Kidney capillary endothelial cell (primary cell): ENCODE data around the gene TSPAN11.

Experiments
- DNase-seq: peaks from one replicate; pipeline ENCODE4 v3.0.0-alpha.2; 2018; ENCODE audit warnings: low spot score

Gene TSPAN11

DNA sequence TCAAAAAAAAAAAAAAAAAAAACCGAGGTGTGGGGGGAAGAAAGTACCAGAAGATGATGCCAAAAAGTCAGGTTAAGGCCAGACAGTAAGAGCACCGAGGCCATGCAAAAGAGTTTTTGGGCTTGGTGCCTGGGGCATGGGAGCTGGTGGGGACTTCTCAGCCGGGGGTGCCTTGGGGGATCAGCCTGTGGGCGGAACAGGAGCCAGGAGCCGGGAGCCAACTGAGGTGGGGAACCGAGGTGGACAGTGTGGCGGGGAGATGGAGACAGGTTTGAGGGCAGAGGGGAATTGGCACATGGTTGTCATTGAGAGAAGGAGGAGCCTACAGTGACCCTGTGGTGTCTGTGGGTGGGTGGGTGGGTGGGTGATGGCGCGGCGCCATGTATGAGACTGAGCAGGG lies 33.2 kb downstream of the TSPAN11 start:
- DNase-seq, result no peak

DNA sequence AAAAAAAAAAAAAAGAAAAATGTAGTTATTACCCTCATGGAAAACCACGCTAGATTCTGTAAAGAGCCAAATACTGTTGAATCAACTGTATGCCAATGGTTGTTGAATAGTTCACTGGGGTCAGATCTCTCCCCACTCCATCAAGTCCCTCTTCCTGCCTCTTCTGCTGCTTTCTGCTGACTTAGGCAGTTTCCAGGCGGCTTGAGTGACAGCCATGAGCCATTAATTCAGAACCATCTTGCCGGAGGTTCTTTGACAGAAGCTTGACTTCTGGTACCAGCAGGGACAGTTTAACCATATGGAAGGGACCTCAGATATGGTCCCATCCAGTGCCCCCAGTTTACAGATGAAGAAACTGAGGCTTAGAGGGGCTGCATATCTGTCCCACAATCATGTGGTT lies 34.5 kb downstream of the TSPAN11 start:
- no peak for DNase-seq

DNA sequence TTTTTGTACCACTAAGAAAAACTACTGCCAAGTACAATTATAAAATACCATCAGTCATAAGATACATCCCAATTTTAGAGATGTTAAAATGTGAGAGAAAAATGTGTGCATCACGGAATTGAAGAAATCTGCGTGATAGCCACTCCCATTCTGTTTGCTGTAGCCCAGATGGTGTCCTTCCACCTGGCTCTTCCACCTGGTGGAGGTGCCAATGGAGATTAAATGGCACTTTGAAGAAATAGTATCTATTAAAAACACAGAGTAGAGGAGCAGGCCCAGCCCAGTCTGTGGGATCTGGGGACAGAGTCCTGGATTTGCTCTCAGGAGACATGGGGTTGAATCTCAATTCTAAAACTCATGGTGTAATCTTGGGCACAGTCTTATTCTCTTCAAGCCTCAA lies 35.5 kb downstream of the TSPAN11 start:
- no peak for DNase-seq

DNA sequence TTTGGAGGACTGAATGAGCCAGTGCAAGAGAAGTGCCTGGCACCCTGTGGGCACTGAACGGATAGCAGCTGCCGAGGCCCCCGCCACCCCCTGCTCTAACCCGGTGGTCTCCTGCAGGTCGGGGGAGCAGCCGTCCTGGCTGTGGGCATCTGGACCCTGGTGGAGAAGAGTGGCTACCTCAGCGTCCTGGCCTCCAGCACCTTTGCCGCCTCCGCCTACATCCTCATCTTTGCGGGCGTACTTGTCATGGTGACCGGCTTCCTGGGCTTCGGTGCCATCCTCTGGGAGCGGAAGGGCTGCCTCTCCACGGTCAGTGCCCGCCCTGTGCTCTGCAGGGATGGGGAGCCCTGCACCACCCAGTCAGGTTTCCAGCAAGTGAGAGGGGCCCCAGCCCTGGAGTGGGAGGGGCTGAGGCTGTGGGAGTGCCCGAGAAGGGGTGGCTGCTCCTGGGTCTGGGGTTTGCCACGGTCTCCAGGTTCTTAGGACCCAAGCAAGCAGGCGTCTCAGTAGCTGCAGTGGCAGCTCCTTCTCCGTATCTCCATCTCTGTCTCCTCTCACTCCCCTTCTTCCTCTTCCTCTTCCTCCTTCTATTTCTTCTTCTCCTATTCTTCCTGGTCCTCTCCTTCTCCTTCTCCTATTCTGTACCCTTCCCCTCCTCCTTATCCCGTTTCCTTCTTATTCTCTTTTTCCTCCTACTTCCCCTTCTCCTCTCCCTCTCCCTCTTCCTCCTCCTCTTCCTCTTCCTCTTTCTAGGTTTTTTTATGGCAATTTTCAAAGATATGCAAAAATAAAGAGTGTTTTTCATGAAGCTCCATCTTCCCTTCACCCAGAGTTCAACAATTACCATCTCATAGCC lies 37.4 kb downstream of the TSPAN11 start:
- DNase-seq, result no peak

DNA sequence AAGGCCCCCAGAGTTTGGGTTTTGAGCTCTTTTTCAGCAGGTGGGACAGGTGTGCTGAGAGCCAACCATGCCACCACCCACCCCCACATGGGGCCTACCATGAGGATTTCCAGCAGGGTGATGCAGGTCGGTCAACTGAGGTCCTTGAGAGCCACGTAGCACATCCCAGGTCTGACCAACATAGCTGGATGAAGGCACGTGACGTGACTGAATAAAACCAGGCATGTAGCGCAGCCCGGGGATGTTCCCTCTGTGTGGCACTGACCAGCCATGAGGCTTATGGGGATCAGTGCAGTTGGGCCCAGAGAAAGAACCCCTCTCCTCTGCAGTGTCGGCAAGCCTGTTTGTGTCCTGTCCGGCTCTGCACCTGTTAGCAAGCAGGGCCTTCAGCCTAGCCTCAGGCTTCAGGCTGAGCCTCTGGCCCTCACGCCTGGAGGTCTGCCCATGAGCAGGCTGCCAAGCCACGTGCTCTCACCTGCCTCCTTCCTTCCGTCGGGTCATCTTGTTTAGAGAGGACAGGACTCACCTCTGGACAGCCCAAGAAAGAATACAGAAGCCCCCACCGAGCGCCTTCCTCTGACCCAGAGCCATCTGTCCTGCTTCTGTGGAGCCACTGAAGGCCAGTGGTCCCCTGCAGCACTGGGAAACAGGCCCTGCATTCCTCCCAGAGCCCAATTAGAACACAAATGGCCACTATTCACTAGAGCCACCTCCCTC lies 38.5 kb downstream of the TSPAN11 start:
- no peak for DNase-seq

DNA sequence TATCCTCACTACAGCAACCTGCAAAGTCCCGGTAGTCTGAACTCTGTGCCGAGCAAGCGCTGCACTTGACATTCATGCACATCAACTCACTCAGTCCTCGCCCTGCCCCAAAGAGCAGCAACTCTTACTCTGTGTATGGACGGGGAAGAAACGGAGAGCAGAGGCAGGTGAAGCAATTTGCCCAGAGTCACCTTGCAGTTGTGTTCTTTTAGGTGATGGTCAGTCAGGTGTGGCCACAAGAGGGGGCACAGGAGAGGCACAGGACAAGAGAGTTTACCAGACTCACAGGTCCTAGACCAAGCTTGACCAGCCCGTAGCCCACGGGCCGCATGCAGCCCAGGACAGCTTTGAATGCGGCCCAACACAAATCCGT lies 39.1 kb downstream of the TSPAN11 start:
- DNase-seq, result no peak

DNA sequence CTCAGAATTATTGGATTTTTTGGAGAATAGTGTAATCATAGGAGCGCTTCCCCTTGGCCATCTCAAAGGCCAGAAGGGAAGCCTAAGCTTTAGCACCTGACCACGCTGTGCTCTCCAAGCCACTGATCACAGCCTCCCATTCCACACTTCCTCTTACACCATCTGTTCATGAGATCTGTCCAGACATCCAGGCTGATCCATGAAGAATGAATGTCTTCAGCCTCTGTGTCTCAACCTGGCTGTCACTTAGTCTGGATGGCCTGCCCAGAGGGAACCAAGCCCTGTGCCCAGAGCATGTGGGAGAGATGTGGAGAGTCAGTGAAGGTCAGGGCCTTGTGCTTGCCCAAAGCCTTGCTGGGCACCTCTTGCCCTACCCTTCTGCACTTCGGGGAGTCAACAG lies 40.5 kb downstream of the TSPAN11 start:
- no peak for DNase-seq

DNA sequence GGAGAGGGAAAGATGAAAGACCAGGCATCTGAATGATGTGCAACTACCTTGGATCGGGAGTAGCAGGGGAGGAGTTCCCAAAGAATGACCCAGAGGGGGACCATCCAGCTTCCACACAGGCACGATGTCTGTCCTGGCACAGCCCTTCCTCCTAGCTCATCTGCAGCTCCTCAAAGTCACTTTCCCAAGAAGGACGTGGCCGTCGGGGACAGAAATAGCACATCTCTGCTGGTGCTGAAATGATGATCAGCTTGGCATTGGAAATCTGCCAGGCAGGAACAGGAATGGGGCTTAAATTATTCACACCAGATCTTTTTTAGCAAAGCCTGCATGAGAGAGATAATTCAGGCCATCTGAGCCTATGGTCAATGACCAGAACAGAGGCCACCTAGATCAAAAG lies 41.7 kb downstream of the TSPAN11 start:
- DNase-seq, result no peak

DNA sequence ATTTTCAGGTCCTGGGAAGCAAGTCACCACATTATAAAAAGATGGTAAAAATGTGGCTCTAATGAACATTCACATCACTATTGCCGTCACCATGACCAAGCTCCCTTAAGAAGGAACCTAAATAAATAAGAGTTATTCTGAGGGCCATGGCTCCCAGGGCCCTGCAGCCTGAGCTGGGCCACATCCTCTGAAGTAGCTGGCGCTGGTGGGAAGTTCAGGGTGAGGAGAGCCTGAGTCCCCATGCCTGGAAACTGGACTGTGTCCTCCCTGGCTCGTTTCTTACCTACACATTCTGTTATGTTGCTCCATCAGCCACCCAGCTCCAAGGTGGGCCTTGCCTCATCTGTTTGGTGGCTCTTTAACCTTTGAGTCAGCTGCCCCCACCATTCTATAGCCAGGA lies 42.5 kb downstream of the TSPAN11 start:
- DNase-seq, result no peak

DNA sequence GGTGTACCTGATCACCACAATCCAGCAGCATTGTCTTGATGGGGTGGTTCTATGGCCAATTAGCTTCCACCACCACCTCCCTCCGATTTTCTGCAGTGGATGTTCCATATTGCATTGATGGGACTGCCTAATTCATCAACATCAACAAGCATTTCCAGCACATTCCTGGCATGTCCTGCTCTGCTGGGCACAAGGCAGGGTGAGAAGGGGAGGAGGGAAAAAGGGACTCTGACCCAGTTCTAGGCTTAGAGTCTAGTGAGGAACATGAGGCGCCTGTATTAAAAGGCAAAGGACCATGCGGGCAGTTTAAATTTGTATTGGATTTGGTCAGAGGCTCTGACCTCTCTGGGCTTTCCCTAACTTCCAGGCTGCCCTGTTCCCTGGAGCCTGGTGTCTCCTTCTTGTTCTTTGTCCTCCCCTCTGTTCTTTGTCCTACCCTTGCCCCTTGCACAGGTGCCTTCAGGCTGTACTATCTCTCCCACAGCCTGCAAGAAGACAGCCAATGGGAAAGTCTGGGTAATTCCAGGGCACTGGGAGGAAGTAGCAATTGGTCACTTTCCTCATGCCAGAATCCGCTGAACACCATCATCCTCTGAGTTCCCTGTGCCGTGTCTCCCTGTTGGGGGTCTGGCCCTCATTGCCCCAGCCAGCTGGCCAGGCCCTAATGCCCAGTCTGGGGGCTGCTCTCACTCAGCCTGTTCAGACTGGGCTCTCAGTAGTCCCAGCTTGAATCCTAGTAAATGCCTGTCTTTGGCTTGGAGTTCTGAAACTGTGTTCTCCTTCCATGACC lies 43.3 kb downstream of the TSPAN11 start:
- no peak for DNase-seq

DNA sequence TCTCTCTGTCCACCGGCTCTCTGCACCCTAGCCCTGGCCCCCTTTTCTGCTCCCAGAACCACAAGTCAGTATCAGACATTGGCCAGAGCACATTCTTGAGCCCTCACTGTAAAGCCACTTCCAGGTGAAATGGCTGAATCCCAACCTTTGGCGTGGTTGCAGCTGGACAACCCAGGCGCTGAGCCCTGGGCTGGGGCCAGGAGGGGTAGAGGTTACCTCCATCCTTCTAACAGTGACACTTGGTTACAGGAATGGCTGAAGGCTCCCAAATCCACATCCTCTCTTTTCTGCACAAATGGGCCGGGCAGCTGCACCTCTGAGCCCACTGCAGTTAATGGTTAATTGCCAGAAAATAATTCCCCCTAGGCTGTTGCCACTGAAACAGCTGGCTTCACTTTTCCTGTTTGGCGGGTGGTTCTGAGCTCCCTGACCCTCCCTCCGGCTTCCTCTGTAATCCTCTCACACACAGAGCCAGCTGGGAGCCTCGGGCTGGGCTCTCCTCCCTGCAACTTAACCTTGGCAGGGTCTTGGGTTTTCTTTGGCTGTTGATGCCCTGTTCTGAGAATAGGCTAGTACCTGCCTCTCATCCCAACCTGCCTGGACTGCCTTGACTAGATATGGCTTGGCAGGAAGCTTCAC lies 44.1 kb downstream of the TSPAN11 start:
- DNase-seq, result no peak

DNA sequence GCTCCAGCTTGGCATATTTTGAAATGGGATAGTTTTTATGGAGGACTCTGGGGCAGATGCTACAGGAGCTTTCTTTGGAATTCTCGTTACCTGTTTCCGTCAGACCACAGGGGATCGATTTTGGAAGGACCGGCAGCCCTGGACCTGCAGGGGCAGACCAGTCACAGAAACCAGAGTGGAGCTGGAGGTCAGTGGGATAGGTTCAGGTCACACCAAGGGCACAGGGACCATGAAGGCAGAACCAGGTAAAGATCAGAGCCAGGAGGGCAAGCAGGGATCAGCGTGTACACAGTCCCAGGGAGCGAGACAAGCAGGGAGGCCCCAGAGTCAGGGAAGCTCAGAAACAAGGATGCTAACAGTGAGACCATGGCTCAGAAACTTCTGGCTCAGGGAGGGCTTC lies 45.5 kb downstream of the TSPAN11 start:
- no peak for DNase-seq

DNA sequence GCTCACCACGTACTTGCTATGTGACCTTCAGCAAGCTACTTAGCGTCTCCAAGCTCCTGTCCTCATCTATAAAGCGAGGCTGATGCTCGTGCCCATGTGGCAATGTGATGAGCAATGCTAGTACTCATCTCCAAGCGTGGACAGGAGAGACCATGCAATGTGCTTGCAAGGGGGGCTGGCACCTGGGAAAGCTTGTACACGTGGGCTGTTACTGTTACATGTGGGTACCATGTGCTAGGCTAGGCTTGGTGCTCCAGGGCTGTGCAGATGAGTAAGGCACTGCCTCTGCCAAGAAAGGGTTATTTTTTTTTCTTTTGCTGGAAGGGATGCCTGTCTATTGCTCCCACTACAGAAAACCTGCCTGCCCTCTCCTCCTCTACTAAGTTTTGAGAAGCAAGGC lies 46.6 kb downstream of the TSPAN11 start:
- DNase-seq, result no peak

DNA sequence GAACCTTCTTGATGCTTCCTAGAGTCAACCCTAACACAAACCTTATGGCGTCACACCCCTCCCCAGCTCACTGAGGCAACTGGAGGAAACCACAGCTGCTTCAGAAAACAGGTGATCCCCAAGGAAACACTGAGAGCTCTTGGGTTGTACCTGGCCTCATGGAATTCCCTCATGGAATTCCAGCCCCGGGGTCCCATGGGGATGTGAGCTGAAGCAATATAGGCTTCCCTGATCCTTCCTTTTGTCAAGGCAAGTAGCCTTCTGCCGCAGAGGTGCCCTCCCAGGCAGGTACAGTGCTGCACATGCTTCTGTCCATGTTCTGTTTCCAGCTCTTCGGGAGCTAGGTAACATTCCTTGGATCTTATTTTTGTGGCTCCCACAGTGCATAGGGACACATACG lies 47.3 kb downstream of the TSPAN11 start:
- DNase-seq, result no peak

DNA sequence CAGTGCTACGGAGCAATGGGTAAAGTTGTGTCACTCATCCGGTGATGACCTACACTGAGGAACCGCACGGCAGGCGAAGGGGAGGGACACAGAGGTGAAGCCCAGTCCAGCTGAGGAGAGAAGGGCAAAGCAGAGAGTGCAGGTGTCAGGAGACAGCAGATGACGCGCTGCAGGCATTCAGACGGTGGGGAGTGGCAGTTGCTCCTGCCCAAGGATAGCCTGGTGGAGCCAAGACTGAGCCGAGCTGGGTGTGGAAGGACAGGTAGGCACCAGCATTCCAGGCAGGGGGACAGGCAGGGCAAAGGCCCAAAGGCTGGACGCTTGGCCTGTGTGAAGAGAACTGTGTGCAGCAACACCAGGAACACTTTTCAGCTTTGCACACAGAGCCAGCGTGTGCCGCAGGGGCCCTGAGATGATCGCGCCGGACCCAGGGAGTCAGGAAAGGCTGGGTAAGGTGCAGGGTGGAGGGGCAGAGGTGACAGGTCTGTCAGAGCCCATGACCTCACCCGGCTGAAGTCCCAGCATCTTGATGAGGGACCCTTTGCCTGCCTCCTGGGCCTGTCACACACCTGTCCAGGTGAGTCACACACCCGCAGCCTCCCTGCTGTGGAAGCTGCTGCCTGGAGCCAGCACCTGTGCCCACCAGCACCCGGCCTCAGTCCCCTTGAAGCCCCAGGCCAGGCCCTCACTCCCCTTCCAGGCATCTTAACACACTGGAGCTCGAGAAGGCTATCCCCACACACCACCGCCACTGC lies 48.4 kb downstream of the TSPAN11 start:
- no peak for DNase-seq

DNA sequence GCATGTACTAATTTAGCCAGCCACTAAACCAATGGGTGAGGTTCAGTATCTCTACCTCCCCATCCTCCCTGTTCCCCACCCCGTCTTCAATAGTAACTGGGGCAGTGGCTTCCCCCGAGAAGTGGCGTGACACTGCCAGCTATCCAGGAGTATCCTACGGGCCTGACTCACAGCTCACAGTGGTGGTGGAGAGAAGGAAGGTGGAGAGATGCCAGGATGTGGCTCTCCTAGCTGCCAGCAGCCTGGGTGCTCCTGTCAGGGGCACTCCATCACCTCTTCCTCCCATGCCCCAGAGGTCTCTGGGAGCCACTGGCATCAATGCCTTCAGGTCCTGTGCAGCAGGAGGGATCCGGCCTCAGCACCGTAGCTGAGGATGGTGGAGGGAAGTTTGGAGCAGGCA lies 49.0 kb downstream of the TSPAN11 start:
- no peak for DNase-seq

DNA sequence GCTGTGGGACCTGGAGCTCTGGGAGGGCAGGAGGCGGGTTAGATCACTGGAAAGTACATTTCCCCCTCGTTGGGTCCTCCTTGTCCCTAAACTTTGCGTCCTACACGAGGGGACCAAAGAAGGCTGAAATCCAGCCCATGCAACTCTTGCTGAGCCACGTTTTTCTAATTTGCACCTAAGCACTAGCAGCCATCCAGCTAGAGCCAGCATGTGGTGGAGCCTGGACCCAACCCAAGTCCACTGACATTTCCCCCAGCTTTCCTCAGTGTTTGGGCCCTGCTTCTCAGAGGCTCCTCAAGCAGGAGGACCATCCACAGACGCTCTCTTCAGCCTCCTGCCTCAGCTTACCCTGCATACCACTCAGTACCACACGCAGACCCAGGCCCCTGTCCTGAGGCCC lies 49.7 kb downstream of the TSPAN11 start:
- DNase-seq, result no peak

DNA sequence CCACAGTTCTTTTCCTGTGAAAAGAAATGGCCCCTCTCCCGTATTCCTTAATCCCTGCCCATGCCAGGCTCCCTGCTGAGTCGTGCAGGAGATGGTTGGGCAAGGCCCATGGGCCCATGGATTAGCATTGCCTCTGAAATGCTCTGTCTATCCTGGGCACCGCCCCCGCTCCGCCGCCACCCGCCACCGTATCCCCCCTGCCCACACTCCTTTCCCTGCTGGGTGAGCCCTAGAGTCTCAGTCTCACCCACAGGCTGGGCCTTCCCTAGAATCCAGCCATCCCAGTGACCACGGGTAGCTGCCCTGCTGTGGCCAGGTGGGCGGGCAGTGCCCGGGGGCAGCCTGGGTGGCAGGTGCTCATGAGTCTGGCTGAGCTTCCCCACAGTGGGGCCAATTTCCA lies 50.6 kb downstream of the TSPAN11 start:
- DNase-seq, result no peak

DNA sequence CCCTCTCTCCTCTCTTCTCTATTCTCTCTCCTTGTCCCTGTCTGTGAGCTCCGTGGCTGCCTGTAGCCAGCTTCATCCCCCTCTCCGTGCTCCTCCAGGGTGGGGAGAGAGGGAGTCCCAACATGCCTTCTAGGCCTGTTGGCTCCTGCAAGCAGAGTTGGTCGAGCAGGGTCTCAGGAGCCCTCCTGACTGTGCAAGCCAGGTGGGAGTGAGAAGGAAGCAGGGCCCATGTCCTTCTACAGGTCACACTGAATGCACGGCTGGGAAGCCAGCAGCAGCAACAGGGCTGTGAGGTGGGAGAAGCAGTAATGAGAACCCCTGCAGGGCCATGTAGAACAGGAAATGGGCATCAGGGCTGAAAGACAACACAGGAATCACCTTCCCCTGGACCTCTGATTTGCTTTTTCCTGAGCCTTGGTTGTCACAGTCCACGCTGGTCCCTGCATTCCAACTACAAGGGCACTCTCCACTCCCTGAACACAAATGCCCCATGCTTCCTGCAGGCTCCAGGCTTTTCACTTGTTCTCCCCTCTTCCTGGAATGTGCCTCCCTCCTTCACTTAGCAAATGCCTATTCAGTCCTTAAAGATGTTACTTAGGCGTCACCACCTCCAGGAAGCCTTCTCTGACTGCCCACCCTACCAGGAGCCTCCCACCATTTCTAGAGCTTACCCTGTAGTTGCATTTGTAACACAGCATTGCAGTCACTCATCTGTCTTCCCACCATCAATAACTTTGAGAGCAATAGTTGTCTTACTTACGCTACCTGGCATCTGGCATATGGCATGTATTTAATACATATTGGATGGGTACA lies 51.2 kb downstream of the TSPAN11 start:
- DNase-seq, result no peak

DNA sequence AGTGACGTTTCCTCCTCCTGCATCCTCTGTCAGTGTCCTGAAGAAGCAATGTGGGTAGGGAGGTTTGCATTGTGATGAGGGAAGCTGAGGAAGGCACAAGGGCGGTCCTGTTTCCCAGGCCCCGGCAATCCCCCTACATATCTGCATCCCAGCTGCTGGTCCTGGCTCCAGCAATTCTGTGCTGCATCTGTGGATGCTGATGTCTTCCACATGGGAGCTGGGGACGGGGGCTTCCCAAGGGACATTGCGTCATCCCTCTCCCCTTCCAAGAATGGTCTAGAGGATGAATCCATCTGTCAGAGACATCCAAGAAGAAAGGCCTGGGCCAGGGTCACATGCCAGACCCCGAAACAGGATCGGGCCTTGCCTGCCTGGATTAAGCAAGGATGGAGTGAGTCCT lies 52.1 kb downstream of the TSPAN11 start:
- no peak for DNase-seq
